Body of pancreas (tissue), 4 donors: ENCODE results near the gene ZCCHC13. TPM values are rescaled to one million over a fixed set of nuclear protein-coding genes. Genes with fewer than 3 reads are reported as not detected.

ENCODE experiments used
- ATAC-seq: fragments of 150-250 bp; one replicate; pipeline ENCODE4 v1.9.1; 2016
- DNase-seq, 4 donors: peaks; one replicate each; pipeline ENCODE4 v3.0.0-alpha.2; 2019
- H3K27ac ChIP-seq, 4 donors: fragments of 200-600 bp; sonication (generic); 1 replicate in 3 of 4; 2 replicates in 1 of 4; pipeline versions ENCODE4 v1.5.1 to v1.6.1; 2016 to 2019; ENCODE audit warnings: mild to moderate bottlenecking in 1 of 4, mixed read lengths in 1 of 4, moderate library complexity in 1 of 4
- H3K27me3 ChIP-seq, 2 donors: fragments of 200-600 bp; sonication (generic); one replicate each; pipeline ENCODE4 v1.6.0; 2016; ENCODE audit warnings: mild to moderate bottlenecking in 1 of 2
- H3K36me3 ChIP-seq, 2 donors: fragments of 200-600 bp; sonication (generic); replicated peaks in 1 of 2; 2 replicates each; pipeline ENCODE4 v1.5.1; 2016; ENCODE audit warnings: low read depth in 2 of 2; ENCODE audit not compliant: insufficient read depth in 1 of 2
- H3K4me1 ChIP-seq: fragments of 200-600 bp; sonication (generic); one replicate; pipeline ENCODE4 v1.6.0; 2016
- H3K4me3 ChIP-seq, 2 donors: fragments of 200-600 bp; sonication (generic); 1 replicate in 1 of 2; 2 replicates in 1 of 2; pipeline ENCODE4 v1.5.1; 2016 to 2019
- H3K9me3 ChIP-seq, 3 donors: fragments of 200-600 bp; sonication (generic); 1 replicate in 2 of 3; 2 replicates in 1 of 3; pipeline ENCODE4 v1.5.1; 2016
- POLR2A ChIP-seq, 3 donors: fragments of 450-650 bp; IDR thresholded peaks; one replicate each; pipeline ENCODE4 v1.6.1; 2016; ENCODE audit warnings: antibody characterized with exemption in 3 of 3, mild to moderate bottlenecking in 2 of 3
- WGBS, 2 donors: methylation state at CpG; one replicate each; pipeline ENCODE4 v1.1.5; 2017; 5-methylcytosine and 5-hydroxymethylcytosine counted together
- intact Hi-C: fragments of 100-400 bp; cut with DNase I; formaldehyde crosslinking; loops from one replicate; pipeline ENCODE4 v1.15.1; 2023
- total RNA-seq, 2 donors: library from RNA; depleted of rRNA; stranded (reverse); fragments of >200 nt; gene quantifications; one replicate each; pipeline ENCODE4 v1.1.0, GENCODE V29; 2016
- TF ChIP-seq, protein P1 (sequence below), 7 experiments: fragments of 450-650 bp in 4 of 7; fragments of 200-600 bp in 3 of 7; sonication (generic) in 3 of 7; IDR thresholded peaks; one replicate each; pipeline ENCODE4 v1.5.1; 2016 to 2019; ENCODE audit warnings: antibody characterized with exemption in 7 of 7

The ZCCHC13 gene
- total RNA-seq, 2 donors from 2014 or later: not detected

DNA sequence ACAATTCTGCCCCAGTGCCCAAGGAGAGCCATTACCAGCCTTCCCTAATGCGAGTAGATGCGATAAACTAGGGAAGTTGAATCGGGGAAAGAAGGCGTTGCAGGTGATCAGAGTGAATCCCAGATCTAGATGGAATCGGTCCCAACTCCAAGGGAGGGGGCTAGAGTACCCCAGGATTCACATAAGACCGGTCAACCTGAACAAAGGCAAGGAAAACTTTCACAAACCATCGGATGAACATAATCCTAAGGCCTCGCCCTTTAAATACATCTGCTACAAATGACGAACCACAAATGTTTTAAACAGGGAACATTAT, 11.2 kb upstream of the ZCCHC13 start:
- DNase-seq (no peak), ATAC-seq (no peak)
- H3K27ac ChIP-seq: peak overlapping the region; percentile 71 to 91 (median 86)
- no peaks in the 10 kb centered on the region for H3K36me3 ChIP-seq
- no peaks in the 10 kb centered on the region for H3K9me3 ChIP-seq
- peaks cover 9% of the 10 kb centered on the region for H3K4me1 ChIP-seq
- 0% methylated on average over 8 to 9 of the region's 9 CpGs for whole genome bisulfite sequencing, 2 donors
- intact Hi-C loops: no loop called here
- TF ChIP-seq POLR2A (IDR thresholded peaks at IDR 0.05): no peak
- TF ChIP-seq, protein P1, sequence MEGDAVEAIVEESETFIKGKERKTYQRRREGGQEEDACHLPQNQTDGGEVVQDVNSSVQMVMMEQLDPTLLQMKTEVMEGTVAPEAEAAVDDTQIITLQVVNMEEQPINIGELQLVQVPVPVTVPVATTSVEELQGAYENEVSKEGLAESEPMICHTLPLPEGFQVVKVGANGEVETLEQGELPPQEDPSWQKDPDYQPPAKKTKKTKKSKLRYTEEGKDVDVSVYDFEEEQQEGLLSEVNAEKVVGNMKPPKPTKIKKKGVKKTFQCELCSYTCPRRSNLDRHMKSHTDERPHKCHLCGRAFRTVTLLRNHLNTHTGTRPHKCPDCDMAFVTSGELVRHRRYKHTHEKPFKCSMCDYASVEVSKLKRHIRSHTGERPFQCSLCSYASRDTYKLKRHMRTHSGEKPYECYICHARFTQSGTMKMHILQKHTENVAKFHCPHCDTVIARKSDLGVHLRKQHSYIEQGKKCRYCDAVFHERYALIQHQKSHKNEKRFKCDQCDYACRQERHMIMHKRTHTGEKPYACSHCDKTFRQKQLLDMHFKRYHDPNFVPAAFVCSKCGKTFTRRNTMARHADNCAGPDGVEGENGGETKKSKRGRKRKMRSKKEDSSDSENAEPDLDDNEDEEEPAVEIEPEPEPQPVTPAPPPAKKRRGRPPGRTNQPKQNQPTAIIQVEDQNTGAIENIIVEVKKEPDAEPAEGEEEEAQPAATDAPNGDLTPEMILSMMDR (IDR thresholded peaks at IDR 0.05): no peak
- no peaks in the 10 kb centered on the region for H3K27me3 ChIP-seq
- peak overlapping the region in 1 of 2 donors; percentile 52 for H3K4me3 ChIP-seq

DNA sequence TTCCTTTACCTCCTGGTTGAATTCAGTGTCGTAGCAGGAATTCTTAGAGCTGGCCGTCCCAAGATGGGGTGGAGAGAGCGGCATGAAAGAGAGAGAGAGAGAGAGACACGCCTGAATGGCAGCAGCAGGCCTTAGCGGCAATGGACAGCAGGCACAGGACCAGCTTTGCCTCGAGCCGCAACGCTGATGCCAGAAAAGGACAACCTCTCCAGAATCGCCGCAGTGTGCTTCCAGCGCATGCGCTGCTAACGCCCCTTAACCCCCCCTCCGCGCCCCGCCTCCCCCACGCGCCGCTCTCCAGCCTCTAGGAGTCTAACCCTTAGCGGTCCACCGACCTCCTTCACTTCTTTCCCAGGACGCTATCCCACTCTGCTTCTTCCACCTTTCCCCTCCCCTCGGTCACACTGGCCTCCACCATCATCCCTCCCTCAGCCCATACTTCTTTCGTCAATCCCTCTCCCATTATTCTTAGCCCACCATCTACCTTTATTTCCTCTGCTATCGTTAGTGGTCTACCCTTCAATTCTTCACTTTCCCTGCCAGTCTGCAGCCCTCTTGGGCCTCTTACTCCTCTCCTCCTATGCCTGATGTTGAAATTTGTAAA, 10.5 kb upstream of the ZCCHC13 start:
- Histone ChIP-seq H3K36me3 (no peaks in the 10 kb centered on the region), H3K4me3 (peak overlapping the region in 1 of 2 donors; percentile 52), H3K27me3 (no peaks in the 10 kb centered on the region), H3K4me1 (peaks cover 8% of the 10 kb centered on the region), H3K27ac (peak overlapping the region in 3 of 4 donors; percentile 71 to 91 (median 89)), H3K9me3 (no peaks in the 10 kb centered on the region)
- ATAC-seq (peak; percentile 65), DNase-seq (peak; percentile 71 to 84 (median 81))
- peak in 2 of 3 donors; percentile 64 for TF ChIP-seq POLR2A (IDR thresholded peaks at IDR 0.05)
- TF ChIP-seq, protein P1 (IDR thresholded peaks at IDR 0.05): no peak
- intact Hi-C loops: no loop called here
- WGBS, 2 donors: 1 to 5% methylated on average over 8 to 19 of the region's 25 CpGs

DNA sequence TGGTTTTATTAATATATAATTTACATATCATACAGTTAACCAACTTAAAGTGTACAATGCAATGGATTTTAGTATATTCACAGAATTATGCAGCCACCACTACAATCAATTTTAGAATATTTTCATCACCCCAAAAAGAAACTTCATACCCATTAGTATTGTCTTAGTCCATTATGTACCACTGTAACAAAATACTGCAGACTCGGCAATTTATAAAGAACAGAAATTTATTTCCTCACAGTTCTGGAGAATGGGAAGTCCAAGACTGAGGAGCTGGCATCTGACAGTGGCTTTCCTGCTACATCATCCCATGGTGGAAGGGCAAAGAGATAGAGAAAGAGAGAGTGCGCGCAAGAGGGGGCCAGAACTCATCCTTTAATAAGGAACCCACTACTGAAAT, 8.9 kb upstream of the ZCCHC13 start:
- DNase-seq (no peak), ATAC-seq (no peak)
- no peaks in the 10 kb centered on the region for H3K9me3 ChIP-seq
- no peaks in the 10 kb centered on the region for H3K4me1 ChIP-seq
- 85 to 90% methylated on average over 3 of the region's 3 CpGs for WGBS, 2 donors
- intact Hi-C loops: no loop called here
- no peaks in the 10 kb centered on the region for H3K36me3 ChIP-seq
- H3K27ac ChIP-seq: no peak overlapping the region
- no peaks in the 10 kb centered on the region for H3K27me3 ChIP-seq
- TF ChIP-seq, protein P1 (IDR thresholded peaks at IDR 0.05): no peak
- TF ChIP-seq POLR2A (IDR thresholded peaks at IDR 0.05): no peak
- H3K4me3 ChIP-seq: no peak overlapping the region

DNA sequence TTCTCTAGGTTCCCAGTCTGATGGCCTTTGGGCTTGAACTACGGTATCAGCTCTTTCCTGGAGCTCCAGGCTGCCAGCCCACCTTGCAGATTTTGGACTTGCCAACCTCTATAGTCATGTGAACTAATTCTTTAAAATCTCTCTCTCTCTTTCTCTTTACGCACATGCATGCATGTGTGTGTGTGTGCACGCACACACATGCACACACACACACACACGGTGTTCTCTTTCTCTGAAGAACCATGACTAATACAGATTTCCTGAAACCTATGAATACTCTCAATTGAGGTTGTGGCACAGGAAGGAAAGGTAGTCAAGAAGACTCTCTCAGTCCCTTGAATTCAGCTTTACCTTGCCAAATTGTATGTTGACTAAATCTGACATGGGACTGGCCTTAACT, 6.2 kb upstream of the ZCCHC13 start:
- Histone ChIP-seq H3K27me3 (no peaks in the 10 kb centered on the region), H3K4me3 (no peak overlapping the region), H3K9me3 (no peaks in the 10 kb centered on the region), H3K36me3 (no peaks in the 10 kb centered on the region), H3K27ac (no peak overlapping the region), H3K4me1 (no peaks in the 10 kb centered on the region)
- DNase-seq (no peak), ATAC-seq (no peak)
- intact Hi-C loops: no loop called here
- TF ChIP-seq POLR2A (IDR thresholded peaks at IDR 0.05): no peak
- TF ChIP-seq, protein P1 (IDR thresholded peaks at IDR 0.05): no peak
- WGBS, 2 donors: 94% methylated on average over 4 of the region's 4 CpGs

DNA sequence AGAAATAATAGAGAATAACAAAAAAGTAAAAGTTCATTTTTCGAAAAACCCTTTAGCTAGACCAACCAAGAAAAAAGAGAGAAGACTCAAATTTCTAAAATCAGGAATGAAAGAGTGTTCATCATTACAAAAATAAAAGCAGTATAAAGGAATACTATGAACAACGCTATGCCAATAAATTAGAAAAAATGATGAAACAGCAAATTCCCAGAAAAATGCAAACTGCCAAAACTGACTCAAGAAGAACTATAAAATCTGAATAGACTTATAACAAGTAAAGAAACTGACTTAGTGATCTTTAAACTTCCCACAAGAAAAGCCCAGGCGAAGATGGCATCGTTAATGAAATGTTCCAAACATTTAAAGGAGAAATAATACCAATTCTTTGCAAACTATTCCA, 3.1 kb upstream of the ZCCHC13 start:
- no peak overlapping the region for H3K4me3 ChIP-seq
- no peaks in the 10 kb centered on the region for H3K4me1 ChIP-seq
- H3K27ac ChIP-seq: no peak overlapping the region
- intact Hi-C loops: no loop called here
- no peaks in the 10 kb centered on the region for H3K36me3 ChIP-seq
- WGBS, 2 donors: 53 to 76% methylated on average over 3 to 4 of the region's 4 CpGs
- no peaks in the 10 kb centered on the region for H3K9me3 ChIP-seq
- H3K27me3 ChIP-seq: no peaks in the 10 kb centered on the region
- ATAC-seq (no peak), DNase-seq (no peak)
- TF ChIP-seq, protein P1 (IDR thresholded peaks at IDR 0.05): no peak
- TF ChIP-seq POLR2A (IDR thresholded peaks at IDR 0.05): no peak
